ENCODE results near the gene ARMH2. TPM values are rescaled to one million over a fixed set of nuclear protein-coding genes. Genes with fewer than 3 reads are reported as not detected.

Gene ARMH2
- total RNA-seq, 1 experiment from 2014 or later: not detected

GRCh38 chr6:24760210-24760609 is 38.5 kb downstream of the ARMH2 start:
- no TSS peak for BruUV-seq (replicated peaks)
- H3K9ac ChIP-seq (ENCODE audit: low read length): no peak overlapping the region
- no peaks in the 10 kb centered on the region for H3K27me3 ChIP-seq (ENCODE audit: insufficient read depth, low read length)
- H4K20me1 ChIP-seq (ENCODE audit: insufficient read depth): no peaks in the 10 kb centered on the region
- H3K4me3 ChIP-seq (replicated peaks in 1 of 2; ENCODE audit: low read depth in 1 of 2, low read length in 2 of 2): no peak overlapping the region
- intact Hi-C loops (cut with micrococcal nuclease): loop anchor here (5.0 kb wide), 1 partner anchor 58 kb away; no protein-coding TSS in a partner anchor
- TF ChIP-seq ELF1 (IDR thresholded peaks at IDR 0.05; ENCODE audit: borderline replicate concordance, low read depth) (no peak), ZNF274 (IDR thresholded peaks at IDR 0.05; ENCODE audit: low read depth, low read length) (no peak), SRF (IDR thresholded peaks at IDR 0.05; ENCODE audit: low read depth) (no peak), JUND (IDR thresholded peaks at IDR 0.05) (no peak), ATF3 (IDR thresholded peaks at IDR 0.05) (no peak), YY1 (IDR thresholded peaks at IDR 0.05; ENCODE audit: extremely low read depth, insufficient replicate concordance, low read depth, low read length) (no peak), MAX (IDR thresholded peaks at IDR 0.05) (no peak), REST (IDR thresholded peaks at IDR 0.05; ENCODE audit: low read depth) (no peak), CBX3 (IDR thresholded peaks at IDR 0.05; ENCODE audit: low read depth) (no peak), TCF7L2 (IDR thresholded peaks at IDR 0.05; ENCODE audit: borderline replicate concordance, extremely low read depth, insufficient read depth, insufficient read length) (no peak)
- ChIA-PET POLR2A (no interaction called here), CTCF (interaction anchor here (1.6 kb wide), 1 partner anchor 176 kb away, joined by 3 read pairs; no protein-coding TSS in a partner anchor), RAD21 (ENCODE audit: low non-redundant PET in 1 of 2, low total read pairs in 2 of 2, uncharacterized antibody in 2 of 2, unreplicated experiment in 2 of 2) (no interaction called here)
- H3K4me1 ChIP-seq (ENCODE audit: control insufficient read depth in 1 of 2, insufficient read depth in 2 of 2, low read length in 2 of 2): peaks cover 0 to 7% of the 10 kb centered on the region in 2 experiments; a peak in 1 of 4 replicates
- H3K27ac ChIP-seq (ENCODE audit: low read depth, low read length): no peak overlapping the region
- no peaks in the 10 kb centered on the region for H3K79me2 ChIP-seq (ENCODE audit: insufficient read depth, low read length)
- no peak overlapping the region for H3K4me2 ChIP-seq (ENCODE audit: low read length)
- ATAC-seq: no peak
- DNase-seq (ENCODE audit: low read depth, low spot score): no peak
- no peaks in the 10 kb centered on the region for H3K9me3 ChIP-seq (ENCODE audit: control insufficient read depth in 1 of 2, insufficient read depth in 1 of 2, low read depth in 1 of 2, low read length in 2 of 2)
- no peak overlapping the region for H2AFZ ChIP-seq (ENCODE audit: low read depth, low read length, poor library complexity, severe bottlenecking)
- no peaks in the 10 kb centered on the region for H3K36me3 ChIP-seq (ENCODE audit: control insufficient read depth in 1 of 2, insufficient read depth in 2 of 2, low read length in 2 of 2)
- no peaks in the 10 kb centered on the region for H3K9me2 ChIP-seq (ENCODE audit: insufficient read depth)

All from HCT116 (cell line).